GM08714 (cell line): ENCODE measurements around the gene ZEB1.
"Not testable (repeated sequence)": the region's sequence is repeated elsewhere in the genome, so short reads cannot be mapped to it uniquely, and the experiment has no call there.

Source experiments
- H3K4me3 ChIP-seq: fragments of 200-500 bp; sonication (Bioruptor generic); 2 replicates; pipeline ENCODE4 v1.5.1; 2014; ENCODE audit warnings: mild to moderate bottlenecking, low read length, inconsistent platforms
- ZNF274 ChIP-seq: IDR thresholded peaks from 2 replicates; pipeline ENCODE4 v1.6.1; 2012; ENCODE audit warnings: mild to moderate bottlenecking, low read depth, low read length

The ZEB1 gene

DNA sequence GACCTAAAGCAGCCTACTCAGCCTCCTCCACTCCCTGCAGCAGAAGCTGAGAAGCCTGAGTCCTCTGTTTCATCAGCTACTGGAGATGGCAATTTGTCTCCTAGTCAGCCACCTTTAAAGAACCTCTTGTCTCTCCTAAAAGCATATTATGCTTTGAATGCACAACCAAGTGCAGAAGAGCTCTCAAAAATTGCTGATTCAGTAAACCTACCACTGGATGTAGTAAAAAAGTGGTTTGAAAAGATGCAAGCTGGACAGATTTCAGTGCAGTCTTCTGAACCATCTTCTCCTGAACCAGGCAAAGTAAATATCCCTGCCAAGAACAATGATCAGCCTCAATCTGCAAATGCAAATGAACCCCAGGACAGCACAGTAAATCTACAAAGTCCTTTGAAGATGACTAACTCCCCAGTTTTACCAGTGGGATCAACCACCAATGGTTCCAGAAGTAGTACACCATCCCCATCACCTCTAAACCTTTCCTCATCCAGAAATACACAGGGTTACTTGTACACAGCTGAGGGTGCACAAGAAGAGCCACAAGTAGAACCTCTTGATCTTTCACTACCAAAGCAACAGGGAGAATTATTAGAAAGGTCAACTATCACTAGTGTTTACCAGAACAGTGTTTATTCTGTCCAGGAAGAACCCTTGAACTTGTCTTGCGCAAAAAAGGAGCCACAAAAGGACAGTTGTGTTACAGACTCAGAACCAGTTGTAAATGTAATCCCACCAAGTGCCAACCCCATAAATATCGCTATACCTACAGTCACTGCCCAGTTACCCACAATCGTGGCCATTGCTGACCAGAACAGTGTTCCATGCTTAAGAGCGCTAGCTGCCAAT is 202.2 kb downstream of the ZEB1 start:
- no peak overlapping the region for H3K4me3 ChIP-seq
- TF ChIP-seq ZNF274: no peak

DNA sequence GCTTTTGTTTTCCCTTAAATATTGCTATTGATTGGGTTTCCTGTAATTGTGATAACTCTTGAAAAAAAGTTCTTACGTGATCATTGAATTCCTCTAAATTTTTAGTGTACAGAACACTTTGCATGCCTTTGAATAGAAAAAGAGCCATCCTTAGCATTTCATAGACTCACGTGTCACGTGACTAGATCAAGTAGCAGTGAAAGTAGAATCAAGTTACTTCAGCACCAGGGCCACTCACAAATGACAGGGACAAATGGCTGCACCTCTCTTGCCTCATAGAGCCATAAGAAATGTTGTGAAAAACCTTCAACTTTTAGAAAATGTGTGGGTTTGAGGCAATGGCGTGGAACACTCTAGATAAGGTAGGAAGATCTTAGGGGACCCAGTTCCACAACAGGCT is 203.8 kb downstream of the ZEB1 start:
- H3K4me3 ChIP-seq: no peak overlapping the region
- TF ChIP-seq ZNF274: no peak

- no peak overlapping the region for H3K4me3 ChIP-seq
- no peak for TF ChIP-seq ZNF274
Measured at GRCh38 chr10:31524460-31524859, 205.4 kb downstream of the ZEB1 start.

DNA sequence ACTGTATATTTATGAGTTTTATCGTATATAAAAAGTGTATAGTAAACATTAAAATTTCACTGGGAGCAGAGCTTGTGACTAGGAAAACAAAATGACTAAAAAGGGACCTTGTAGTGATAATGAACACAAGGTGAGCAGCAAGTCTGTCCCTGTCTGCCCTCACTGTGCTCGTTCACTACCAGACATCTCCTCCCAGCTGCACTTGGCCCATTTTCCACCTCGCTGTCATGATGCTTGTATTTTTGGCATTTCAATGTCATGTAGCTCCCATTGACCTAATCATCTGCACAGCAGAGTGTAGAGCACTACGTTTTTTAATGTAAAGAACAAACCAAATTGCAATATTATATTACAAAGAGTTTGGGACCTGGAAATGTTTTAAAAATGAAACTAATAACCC is 207.2 kb downstream of the ZEB1 start:
- H3K4me3 ChIP-seq: no peak overlapping the region
- TF ChIP-seq ZNF274: no peak

DNA sequence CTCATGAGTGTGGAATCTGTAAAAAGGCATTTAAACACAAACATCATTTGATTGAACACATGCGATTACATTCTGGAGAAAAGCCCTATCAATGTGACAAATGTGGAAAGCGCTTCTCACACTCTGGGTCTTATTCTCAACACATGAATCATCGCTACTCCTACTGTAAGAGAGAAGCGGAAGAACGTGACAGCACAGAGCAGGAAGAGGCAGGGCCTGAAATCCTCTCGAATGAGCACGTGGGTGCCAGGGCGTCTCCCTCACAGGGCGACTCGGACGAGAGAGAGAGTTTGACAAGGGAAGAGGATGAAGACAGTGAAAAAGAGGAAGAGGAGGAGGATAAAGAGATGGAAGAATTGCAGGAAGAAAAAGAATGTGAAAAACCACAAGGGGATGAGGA is 207.7 kb downstream of the ZEB1 start:
- H3K4me3 ChIP-seq: no peak overlapping the region
- TF ChIP-seq ZNF274: no peak

GRCh38 chr10:31528831-31529230 is 209.8 kb downstream of the ZEB1 start:
- no peak overlapping the region for H3K4me3 ChIP-seq
- TF ChIP-seq ZNF274: no peak

- TF ChIP-seq ZNF274: no peak
- H3K4me3 ChIP-seq: no peak overlapping the region
Measured at GRCh38 chr10:31536302-31536701, 217.3 kb downstream of the ZEB1 start.

- TF ChIP-seq ZNF274: no peak
- H3K4me3 ChIP-seq: no peak overlapping the region
Measured at GRCh38 chr10:31549896-31550295, 230.9 kb downstream of the ZEB1 start.

DNA sequence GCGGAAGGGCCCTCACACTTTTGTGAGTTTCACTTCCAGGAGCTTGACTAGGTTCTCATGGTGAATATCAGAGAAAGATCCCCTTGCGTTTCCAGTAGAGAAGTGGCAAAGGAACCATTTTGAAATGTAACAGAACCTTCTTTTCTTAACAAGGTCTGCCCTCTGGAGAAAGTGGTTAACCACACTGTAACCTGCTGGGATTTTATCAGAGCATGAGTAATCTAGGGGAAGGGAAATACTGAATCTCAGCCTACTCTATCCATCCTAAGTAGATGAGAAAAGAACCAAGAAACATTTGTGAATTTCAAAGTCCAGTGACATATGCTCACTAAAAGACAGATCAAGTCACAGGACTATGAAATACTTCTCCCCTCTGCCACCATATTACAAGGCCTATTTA is 235.5 kb downstream of the ZEB1 start:
- TF ChIP-seq ZNF274: no peak

DNA sequence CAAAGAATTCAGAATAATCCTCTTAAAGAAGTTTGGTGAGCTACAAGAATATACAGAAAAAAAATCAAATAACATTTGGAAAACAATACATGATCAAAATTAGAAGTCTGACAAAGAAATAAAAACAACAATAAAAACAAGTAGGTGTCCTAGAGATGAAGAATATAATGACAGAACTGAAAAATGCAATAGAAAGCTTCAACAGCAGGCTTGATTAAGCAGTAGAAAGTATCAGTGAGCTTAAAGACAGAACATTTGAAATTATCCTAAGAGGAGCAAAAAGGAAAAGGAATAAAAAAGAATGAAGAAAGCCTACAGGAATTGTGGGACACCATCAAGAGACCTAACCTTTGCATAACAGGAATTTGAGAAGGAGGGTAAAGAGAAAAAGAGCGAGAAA is 238.8 kb downstream of the ZEB1 start:
- H3K4me3 ChIP-seq: no peak overlapping the region
- no peak for TF ChIP-seq ZNF274

More for the DNA sequence above, 235.5 kb downstream of the ZEB1 start:
- no peak overlapping the region for H3K4me3 ChIP-seq

DNA sequence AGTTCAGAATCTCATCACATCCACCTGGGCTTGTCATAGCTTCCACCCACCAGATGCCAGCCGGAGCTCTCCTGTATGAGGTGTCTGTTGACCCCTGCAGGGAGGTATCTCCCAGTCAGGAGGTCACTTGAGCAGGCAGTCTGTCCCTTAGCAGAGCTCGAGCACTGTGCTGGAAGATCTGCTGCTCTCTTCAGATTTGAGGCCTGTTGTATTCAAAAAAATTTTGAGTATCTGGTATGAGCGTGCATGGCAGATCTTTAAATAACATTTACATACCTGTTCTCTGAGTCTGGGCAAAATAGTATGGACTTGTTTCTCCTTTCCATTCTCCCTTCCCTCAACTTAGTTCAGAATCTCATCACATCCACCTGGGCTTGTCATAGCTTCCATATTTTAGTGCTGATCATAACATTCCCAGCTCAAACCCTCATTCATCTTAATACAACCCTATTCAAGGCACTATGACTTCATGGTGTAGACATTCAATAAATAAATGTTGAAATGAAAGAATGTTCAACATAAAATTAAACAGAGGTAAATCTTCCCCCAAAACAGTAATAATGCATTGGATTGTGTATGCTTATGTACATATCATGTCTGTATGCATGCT is 249.3 kb downstream of the ZEB1 start:
- not testable (repeated sequence) for H3K4me3 ChIP-seq

DNA sequence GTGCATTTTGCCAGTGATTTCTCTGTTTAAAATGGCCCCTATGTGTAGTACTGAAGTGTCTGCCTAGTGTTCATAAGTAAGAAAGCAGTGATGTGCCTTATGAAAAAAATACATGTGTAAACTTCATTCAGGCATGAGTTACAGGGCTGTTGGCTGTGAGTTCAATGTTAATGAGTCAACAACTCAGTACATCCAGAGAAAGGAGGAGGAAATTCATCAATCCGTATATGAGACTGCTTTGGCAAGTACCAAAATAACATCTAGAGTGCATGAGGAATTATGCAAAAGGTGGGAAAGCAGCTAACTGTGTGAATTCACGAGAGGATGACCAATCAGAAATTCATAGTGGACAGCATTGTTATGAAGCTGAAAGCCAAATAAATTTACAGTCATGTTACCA is 255.6 kb downstream of the ZEB1 start:
- TF ChIP-seq ZNF274: no peak
- H3K4me3 ChIP-seq: no peak overlapping the region

- no peak for TF ChIP-seq ZNF274
- H3K4me3 ChIP-seq: no peak overlapping the region
Measured at GRCh38 chr10:31578181-31578852, 259.3 kb downstream of the ZEB1 start.

DNA sequence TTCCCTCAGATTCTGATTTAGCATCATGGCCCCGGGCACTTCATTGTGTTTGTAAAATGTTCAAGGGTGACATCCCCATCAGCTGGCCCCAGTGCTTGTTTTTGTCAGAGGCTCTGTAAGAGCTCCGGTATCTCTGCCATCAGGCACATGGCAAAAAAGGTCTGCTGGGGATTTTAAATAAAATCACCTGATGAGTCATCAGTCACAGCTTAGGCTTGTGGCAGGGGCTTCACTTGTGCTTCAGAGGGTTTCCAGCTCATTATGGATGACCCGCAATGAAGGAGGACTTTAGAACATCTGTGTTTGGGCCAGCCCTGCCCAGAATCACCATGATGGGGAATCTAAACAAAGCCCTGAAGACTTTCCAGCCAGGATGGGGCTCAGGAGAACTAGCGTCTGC is 259.9 kb downstream of the ZEB1 start:
- H3K4me3 ChIP-seq: no peak overlapping the region
- TF ChIP-seq ZNF274: no peak
